H1 (cell line): Measurements from ENCODE around the gene PES1. TPM values are rescaled to one million over a fixed set of nuclear protein-coding genes. Genes with fewer than 3 reads are reported as not detected.
A peak's percentile ranks its signal among the peaks of the same experiment; 100 is the strongest.

Experiments
- CTCF ChIA-PET: fragments of 300-600 bp; sonication (Branson Sonifier 250); formaldehyde crosslinking; loops from one replicate; lab custom pipeline; 2021; ENCODE audit not compliant: partially characterized antibody; lab: Charles Lee
- POLR2A ChIA-PET: fragments of 300-600 bp; sonication (Branson Sonifier 250); formaldehyde crosslinking; loops from one replicate; lab custom pipeline; 2021; ENCODE audit warnings: inconsistent platforms; ENCODE audit not compliant: partially characterized antibody; lab: Charles Lee
- DNase-seq, 2 experiments: peaks; one replicate each; pipeline versions ENCODE4 v3.0.0 to v3.0.0-alpha.2; 2010 to 2022; ENCODE audit warnings: low spot score in 2 of 2, low read depth in 1 of 2, mixed read lengths in 1 of 2
- FAIRE-seq: peaks from 2 replicates; lab custom pipeline; 2011; peaks lifted over from hg19 to GRCh38; lab: Jason Lieb, UNC
- H2AFZ ChIP-seq: 2 replicates; pipeline ENCODE4 v1.8.1; 2012; ENCODE audit warnings: low read length, inconsistent platforms
- H2AK5ac ChIP-seq: 2 replicates; pipeline ENCODE4 v1.6.1; 2013; ENCODE audit warnings: low read depth, low read length
- H2BK120ac ChIP-seq: replicated peaks from 2 replicates; pipeline ENCODE3; 2013; ENCODE audit warnings: low read depth, low read length, inconsistent platforms
- H2BK12ac ChIP-seq: 2 replicates; pipeline ENCODE4 v1.6.1; 2013; ENCODE audit warnings: low read depth, low read length
- H2BK15ac ChIP-seq: 2 replicates; pipeline ENCODE4 v1.6.1; 2013; ENCODE audit warnings: low read length
- H2BK20ac ChIP-seq: 2 replicates; pipeline ENCODE4 v1.6.1; 2013; ENCODE audit warnings: low read length
- H2BK5ac ChIP-seq: 2 replicates; pipeline ENCODE4 v1.6.1; 2013; ENCODE audit warnings: low read depth, low read length
- H3K14ac ChIP-seq: 2 replicates; pipeline ENCODE4 v1.6.1; 2013; ENCODE audit warnings: inconsistent platforms; ENCODE audit not compliant: insufficient read length
- H3K18ac ChIP-seq: 2 replicates; pipeline ENCODE4 v1.6.1; 2013; ENCODE audit warnings: low read length; ENCODE audit errors: extremely low read depth
- H3K23ac ChIP-seq: 2 replicates; pipeline ENCODE4 v1.6.1; 2013; ENCODE audit warnings: inconsistent platforms; ENCODE audit not compliant: insufficient read length
- H3K23me2 ChIP-seq: 2 replicates; pipeline ENCODE4 v1.6.1; 2013; ENCODE audit warnings: low read depth, low read length
- H3K27ac ChIP-seq: 2 replicates; pipeline ENCODE4 v1.6.1; 2011; ENCODE audit warnings: low read depth, low read length, inconsistent platforms
- H3K27me3 ChIP-seq, 4 experiments: replicated peaks in 1 of 4; 1 replicate in 1 of 4; 2 replicates in 3 of 4; pipeline versions ENCODE4 v1.6.1 to v1.8.1; 2011 to 2013; ENCODE audit warnings: low read length in 3 of 4, mild to moderate bottlenecking in 3 of 4, inconsistent platforms in 2 of 4, mixed read lengths in 2 of 4, moderate library complexity in 1 of 4; ENCODE audit not compliant: control insufficient read depth in 3 of 4, insufficient read depth in 3 of 4; ENCODE audit errors: extremely low read depth in 1 of 4
- H3K36me3 ChIP-seq, 4 experiments: 2 replicates each; pipeline versions ENCODE4 v1.6.1 to v1.8.1; 2011 to 2013; ENCODE audit warnings: mild to moderate bottlenecking in 4 of 4, low read length in 3 of 4, moderate library complexity in 2 of 4, control low read depth in 1 of 4, inconsistent platforms in 1 of 4; ENCODE audit not compliant: insufficient read depth in 4 of 4, control insufficient read depth in 2 of 4
- H3K4ac ChIP-seq: replicated peaks from 2 replicates; pipeline ENCODE3; 2013; ENCODE audit warnings: low read length, low read depth, mixed read lengths, inconsistent platforms; ENCODE audit not compliant: insufficient read length
- H3K4me1 ChIP-seq, 4 experiments: replicated peaks in 1 of 4; 1 replicate in 1 of 4; 2 replicates in 3 of 4; pipeline versions ENCODE4 v1.6.1 to v1.8.1; 2011 to 2013; ENCODE audit warnings: low read length in 3 of 4, inconsistent platforms in 2 of 4, mixed read lengths in 1 of 4; ENCODE audit not compliant: insufficient read depth in 4 of 4, control insufficient read depth in 3 of 4
- H3K4me2 ChIP-seq, 2 experiments: 2 replicates each; pipeline versions ENCODE4 v1.6.1 to v1.8.1; 2011 to 2013; ENCODE audit warnings: low read depth in 2 of 2, low read length in 2 of 2, control low read depth in 1 of 2, inconsistent platforms in 1 of 2, mild to moderate bottlenecking in 1 of 2; ENCODE audit not compliant: insufficient read depth in 1 of 2
- H3K4me3 ChIP-seq, 4 experiments: fragments of 200-600, 300-600 bp in 1 of 4; sonication (generic), shearing (Covaris generic), sonication (Bioruptor Twin) in 1 of 4; 2 replicates each; pipeline versions ENCODE4 v1.5.1 to v1.8.1; 2011 to 2016; ENCODE audit warnings: low read length in 4 of 4, low read depth in 3 of 4, control low read depth in 2 of 4, inconsistent platforms in 2 of 4, mild to moderate bottlenecking in 2 of 4, mixed read lengths in 1 of 4, moderate library complexity in 1 of 4; ENCODE audit not compliant: insufficient read depth in 2 of 4; ENCODE audit errors: extremely low read depth in 1 of 4
- H3K56ac ChIP-seq: replicated peaks from 2 replicates; pipeline ENCODE3; 2013; ENCODE audit warnings: low read depth, mild to moderate bottlenecking, mixed read lengths, low read length, inconsistent platforms; ENCODE audit not compliant: insufficient read length
- H3K79me1 ChIP-seq: 2 replicates; pipeline ENCODE4 v1.6.1; 2013; ENCODE audit warnings: low read depth, low read length, control low read depth
- H3K79me2 ChIP-seq, 2 experiments: 2 replicates each; pipeline versions ENCODE4 v1.6.1 to v1.8.1; 2012 to 2013; ENCODE audit warnings: low read length in 2 of 2, mild to moderate bottlenecking in 2 of 2, inconsistent platforms in 1 of 2; ENCODE audit not compliant: insufficient read depth in 2 of 2, control insufficient read depth in 1 of 2
- H3K9ac ChIP-seq, 4 experiments: replicated peaks in 1 of 4; 1 replicate in 1 of 4; 2 replicates in 3 of 4; pipeline versions ENCODE4 v1.6.1 to v1.8.1; 2011 to 2013; ENCODE audit warnings: low read depth in 3 of 4, low read length in 3 of 4, control low read depth in 2 of 4, mild to moderate bottlenecking in 2 of 4, moderate library complexity in 2 of 4, inconsistent platforms in 1 of 4; ENCODE audit errors: extremely low read depth in 1 of 4
- H3K9me3 ChIP-seq, 2 experiments: 2 replicates each; pipeline versions ENCODE4 v1.6.1 to v1.8.1; 2012 to 2013; ENCODE audit warnings: mild to moderate bottlenecking in 2 of 2, moderate library complexity in 2 of 2, control low read depth in 1 of 2, inconsistent platforms in 1 of 2, low read depth in 1 of 2, low read length in 1 of 2, mixed read lengths in 1 of 2; ENCODE audit not compliant: insufficient read depth in 2 of 2
- H4K20me1 ChIP-seq, 2 experiments: replicated peaks in 1 of 2; 2 replicates each; pipeline versions ENCODE3 to v1.8.1; 2011 to 2013; ENCODE audit warnings: inconsistent platforms in 2 of 2, low read length in 2 of 2, mild to moderate bottlenecking in 1 of 2; ENCODE audit not compliant: insufficient read depth in 2 of 2, control insufficient read depth in 1 of 2
- H4K5ac ChIP-seq: 2 replicates; pipeline ENCODE4 v1.6.1; 2013; ENCODE audit warnings: low read length, low read depth, mixed read lengths, inconsistent platforms; ENCODE audit not compliant: insufficient read length
- H4K8ac ChIP-seq: 2 replicates; pipeline ENCODE4 v1.8.0; 2013; ENCODE audit warnings: mild to moderate bottlenecking, moderate library complexity, low read length, inconsistent platforms; ENCODE audit not compliant: insufficient read depth; ENCODE audit errors: extremely low read depth
- H4K91ac ChIP-seq: replicated peaks from 2 replicates; pipeline ENCODE3; 2013; ENCODE audit warnings: low read length, mixed read lengths, inconsistent platforms; ENCODE audit not compliant: insufficient read length
- ATF2 ChIP-seq: IDR thresholded peaks from 2 replicates; pipeline ENCODE4 v1.6.1; 2012; ENCODE audit warnings: low read length, inconsistent platforms
- KDM1A ChIP-seq: fragments of 200-600, 300-600 bp; sonication (generic); IDR thresholded peaks from 2 replicates; pipeline ENCODE4 v1.7.1; 2016; ENCODE audit warnings: mild to moderate bottlenecking, low read length, borderline replicate concordance
- SAP30 ChIP-seq: fragments of 300-600 bp; sonication (generic); IDR thresholded peaks from 2 replicates; pipeline ENCODE4 v1.7.1; 2012; ENCODE audit warnings: low read length, moderate library complexity, mild to moderate bottlenecking, inconsistent platforms; ENCODE audit not compliant: insufficient read depth, insufficient replicate concordance
- WGBS, 2 experiments: shearing (Covaris generic) in 1 of 2; methylation state at CpG; one replicate each; pipeline versions ENCODE4 v1.1.6 to v1.1.7; 2013 to 2015; ENCODE audit warnings: low lambda C conversion rate in 2 of 2, mixed read lengths in 2 of 2, inconsistent platforms in 1 of 2, low coverage in 1 of 2, missing lambda C conversion rate in 1 of 2; ENCODE audit not compliant: insufficient replicate concordance in 2 of 2, insufficient coverage in 1 of 2, insufficient read length in 1 of 2; ENCODE audit errors: extremely low coverage in 1 of 2, missing lambda C conversion rate in 1 of 2; 5-methylcytosine and 5-hydroxymethylcytosine counted together
- polyA plus RNA-seq, 7 experiments: library from polyadenylated mRNA; depleted of rRNA in 3 of 7; stranded (reverse) in 5 of 7; unstranded in 2 of 7; fragments of >200 nt in 5 of 7; fragments of 200-250 nt in 2 of 7; gene quantifications; 1 replicate in 5 of 7; 2 replicates in 1 of 7; 4 replicates in 1 of 7; pipeline versions ENCODE4 v1.2.1 to v1.2.3, GENCODE V29; 2011 to 2013; ENCODE audit warnings: missing spikeins in 2 of 7, mixed read lengths in 2 of 7
- total RNA-seq: library from RNA; stranded (reverse); fragmentation: NEBNext Ultra II Directional; extraction: Animal tissue kit (Norgen Biotek cat#: 25700); gene quantifications from 2 replicates; pipeline ENCODE4 v1.2.1, GENCODE V29; 2021

The PES1 gene
- total and polyA plus RNA-seq, 2 of the 8 experiments (the other 6 are each of a cell fraction or from before 2014, with no cell fraction given), result 121 to 191 TPM

GRCh38 chr22:30538280-30538679 lies 53.4 kb downstream of the PES1 start:
- H3K4ac ChIP-seq, result no peak overlapping the region
- no peak overlapping the region for H2AK5ac ChIP-seq
- ChIA-PET CTCF (interaction anchor here (0.8 to 1.4 kb wide), 3 partner anchors 10 to 111 kb away, joined by 3 read pairs; no protein-coding TSS in a partner anchor), POLR2A (no interaction called here)
- H3K36me3 ChIP-seq, result no peaks in the 10 kb centered on the region
- no peak overlapping the region for H4K91ac ChIP-seq
- peaks cover 3% of the 10 kb centered on the region for H3K23me2 ChIP-seq
- no peak overlapping the region for H3K27ac ChIP-seq
- H3K9ac ChIP-seq, result no peak overlapping the region
- DNase-seq (no peak), FAIRE-seq (no peak)
- no peak overlapping the region for H2BK20ac ChIP-seq
- no peak overlapping the region for H3K4me2 ChIP-seq
- no peaks in the 10 kb centered on the region for H3K9me3 ChIP-seq
- peaks cover 3 to 8% (median 7%) of the 10 kb centered on the region in 4 experiments for H3K27me3 ChIP-seq
- no peak overlapping the region for H4K8ac ChIP-seq
- H3K4me3 ChIP-seq, result no peak overlapping the region
- H3K56ac ChIP-seq, result no peak overlapping the region
- 89% methylated on average over 5 of the region's 6 CpGs; no CpG with 5 or more reads in 1 of the 2 experiments for WGBS, 2 experiments
- H3K79me2 ChIP-seq, result no peaks in the 10 kb centered on the region
- no peak overlapping the region for H2BK5ac ChIP-seq
- no peak overlapping the region for H2AFZ ChIP-seq
- peak overlapping the region; percentile 99; the same call in 1 of the 2 replicates for H2BK15ac ChIP-seq
- no peak overlapping the region for H3K23ac ChIP-seq
- H2BK12ac ChIP-seq, result no peak overlapping the region
- H3K4me1 ChIP-seq, result peaks cover 0 to 9% (median 4%) of the 10 kb centered on the region in 4 experiments; a peak in 5 of 7 replicates
- H2BK120ac ChIP-seq, result no peak overlapping the region
- no peak overlapping the region for H3K18ac ChIP-seq
- H3K14ac ChIP-seq, result no peak overlapping the region
- no peaks in the 10 kb centered on the region for H3K79me1 ChIP-seq
- TF ChIP-seq KDM1A, result no peak
- no peak for TF ChIP-seq ATF2
- TF ChIP-seq SAP30, result no peak
- no peak overlapping the region for H4K5ac ChIP-seq
- H4K20me1 ChIP-seq, result no peaks in the 10 kb centered on the region
